GM18526 (cell line): Measurements from ENCODE around the gene OR2L3.

ENCODE experiments used
- POLR2A ChIP-seq: IDR thresholded peaks from 3 replicates; pipeline ENCODE4 v1.6.1; 2011; ENCODE audit not compliant: insufficient read length; ENCODE audit errors: extremely low read depth

OR2L3 gene

GRCh38 chr1:248046536-248046935 is at the start of gene OR2L3:
TSS of gene OR2L3 (plus strand) at chr1:248046836. CDS start at chr1:248060682, 13,846 bp downstream.
- no peak for TF ChIP-seq POLR2A

GRCh38 chr1:247998811-247999210 is 47.8 kb upstream of the OR2L3 start:
- no peak for TF ChIP-seq POLR2A

GRCh38 chr1:248000169-248000568 is 46.5 kb upstream of the OR2L3 start:
- TF ChIP-seq POLR2A, result no peak

- no peak for TF ChIP-seq POLR2A
Observed at GRCh38 chr1:248007778-248008177, 38.9 kb upstream of the OR2L3 start.

- TF ChIP-seq POLR2A, result no peak
Observed at GRCh38 chr1:248009681-248010080, 37.0 kb upstream of the OR2L3 start.

GRCh38 chr1:248013229-248013710 is 33.4 kb upstream of the OR2L3 start, which contains the start of gene OR2L5:
TSS of gene OR2L5 (plus strand) at chr1:248013660. CDS start at chr1:248021948, 8,288 bp downstream.
- no peak for TF ChIP-seq POLR2A

- no peak for TF ChIP-seq POLR2A
Observed at GRCh38 chr1:248015803-248016202, 30.8 kb upstream of the OR2L3 start.

GRCh38 chr1:248029770-248030169 is 16.9 kb upstream of the OR2L3 start, which contains the start of gene OR2L2:
TSS of gene OR2L2 (plus strand) at chr1:248030070. CDS start at chr1:248038268, 8,198 bp downstream.
- TF ChIP-seq POLR2A, result no peak

- TF ChIP-seq POLR2A, result no peak
Observed at GRCh38 chr1:248045209-248045608, 1.4 kb upstream of the OR2L3 start.

- TF ChIP-seq POLR2A, result no peak
Observed at GRCh38 chr1:248047008-248047407, 372 bp downstream of the OR2L3 start.

GRCh38 chr1:248054671-248055070 is 8.0 kb downstream of the OR2L3 start:
- TF ChIP-seq POLR2A, result no peak

- no peak for TF ChIP-seq POLR2A
Observed at GRCh38 chr1:248055261-248055660, 8.6 kb downstream of the OR2L3 start.

GRCh38 chr1:248065071-248065470 is 18.4 kb downstream of the OR2L3 start:
- TF ChIP-seq POLR2A, result no peak

- TF ChIP-seq POLR2A, result no peak
Observed at GRCh38 chr1:248065604-248066003, 19.0 kb downstream of the OR2L3 start.

- TF ChIP-seq POLR2A, result no peak
Observed at GRCh38 chr1:248094884-248095283, 48.2 kb downstream of the OR2L3 start, which contains the start of gene OR2L13. TSS of gene OR2L13 (plus strand) at chr1:248095184. CDS start at chr1:248099376, 4,192 bp downstream.

- TF ChIP-seq POLR2A, result no peak
Observed at GRCh38 chr1:248098529-248098928, 51.9 kb downstream of the OR2L3 start.

- no peak for TF ChIP-seq POLR2A
Observed at GRCh38 chr1:248102847-248103246, 56.2 kb downstream of the OR2L3 start.
